ENCODE measurements around the gene KCNJ10.

DNA sequence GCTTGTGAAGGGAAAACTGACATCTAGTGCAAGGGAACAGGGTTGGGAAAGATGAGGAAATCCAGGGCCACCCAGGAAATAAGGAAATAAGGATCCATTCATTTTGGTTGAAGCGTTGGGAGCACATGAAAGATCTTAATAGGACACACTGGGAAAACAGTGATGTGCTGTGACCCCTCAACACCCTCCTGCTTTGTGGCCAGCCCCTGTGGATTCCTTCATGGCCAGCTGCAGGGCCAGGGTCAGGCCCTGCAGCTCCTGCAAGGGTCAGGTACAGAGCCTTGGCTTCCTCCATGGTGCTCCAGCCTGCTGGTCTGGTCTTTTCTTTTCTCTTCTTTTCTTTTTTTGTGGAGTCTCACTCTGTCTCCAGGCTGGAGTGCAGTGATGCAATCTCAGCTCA lies 19.3 kb downstream of the KCNJ10 start:
- TF ChIP-seq, protein P1, sequence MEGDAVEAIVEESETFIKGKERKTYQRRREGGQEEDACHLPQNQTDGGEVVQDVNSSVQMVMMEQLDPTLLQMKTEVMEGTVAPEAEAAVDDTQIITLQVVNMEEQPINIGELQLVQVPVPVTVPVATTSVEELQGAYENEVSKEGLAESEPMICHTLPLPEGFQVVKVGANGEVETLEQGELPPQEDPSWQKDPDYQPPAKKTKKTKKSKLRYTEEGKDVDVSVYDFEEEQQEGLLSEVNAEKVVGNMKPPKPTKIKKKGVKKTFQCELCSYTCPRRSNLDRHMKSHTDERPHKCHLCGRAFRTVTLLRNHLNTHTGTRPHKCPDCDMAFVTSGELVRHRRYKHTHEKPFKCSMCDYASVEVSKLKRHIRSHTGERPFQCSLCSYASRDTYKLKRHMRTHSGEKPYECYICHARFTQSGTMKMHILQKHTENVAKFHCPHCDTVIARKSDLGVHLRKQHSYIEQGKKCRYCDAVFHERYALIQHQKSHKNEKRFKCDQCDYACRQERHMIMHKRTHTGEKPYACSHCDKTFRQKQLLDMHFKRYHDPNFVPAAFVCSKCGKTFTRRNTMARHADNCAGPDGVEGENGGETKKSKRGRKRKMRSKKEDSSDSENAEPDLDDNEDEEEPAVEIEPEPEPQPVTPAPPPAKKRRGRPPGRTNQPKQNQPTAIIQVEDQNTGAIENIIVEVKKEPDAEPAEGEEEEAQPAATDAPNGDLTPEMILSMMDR (IDR thresholded peaks at IDR 0.05; ENCODE audit: low read depth, low read length, poor library complexity, severe bottlenecking), result no peak
- TF ChIP-seq EZH2phosphoT487 (IDR thresholded peaks at IDR 0.05; ENCODE audit: borderline replicate concordance, low read length), result no peak
